ENCODE data around the gene KCNIP1.

KCNIP1 gene

GRCh38 chr5:170597109-170597751 is 93.4 kb downstream of the KCNIP1 start:
- no peak for DNase-seq (ENCODE audit: low spot score)

GRCh38 chr5:170597872-170598271 is 94.1 kb downstream of the KCNIP1 start:
- DNase-seq (ENCODE audit: low spot score) = no peak

GRCh38 chr5:170599756-170600155 is 95.9 kb downstream of the KCNIP1 start:
- no peak for DNase-seq (ENCODE audit: low spot score)

- DNase-seq (ENCODE audit: low spot score) = no peak
Observed at GRCh38 chr5:170601619-170602018, 97.8 kb downstream of the KCNIP1 start.

- DNase-seq (ENCODE audit: low spot score) = no peak
Observed at GRCh38 chr5:170603109-170603508, 99.3 kb downstream of the KCNIP1 start.

GRCh38 chr5:170603578-170604565 is 100.1 kb downstream of the KCNIP1 start:
- peak; percentile 39 for DNase-seq (ENCODE audit: low spot score)

- no peak for DNase-seq (ENCODE audit: low spot score)
Observed at GRCh38 chr5:170606941-170607340, 103.1 kb downstream of the KCNIP1 start.

GRCh38 chr5:170611449-170612090 is 107.8 kb downstream of the KCNIP1 start:
- DNase-seq (ENCODE audit: low spot score) = no peak

GRCh38 chr5:170612256-170612678 is 108.4 kb downstream of the KCNIP1 start:
- no peak for DNase-seq (ENCODE audit: low spot score)

GRCh38 chr5:170614065-170614490 is 110.3 kb downstream of the KCNIP1 start:
- DNase-seq (ENCODE audit: low spot score) = no peak

GRCh38 chr5:170614720-170615119 is 110.9 kb downstream of the KCNIP1 start:
- DNase-seq (ENCODE audit: low spot score) = no peak

GRCh38 chr5:170617533-170618490 is 114.0 kb downstream of the KCNIP1 start:
- DNase-seq (ENCODE audit: low spot score) = no peak

- DNase-seq (ENCODE audit: low spot score) = no peak
Observed at GRCh38 chr5:170619869-170620268, 116.0 kb downstream of the KCNIP1 start.

GRCh38 chr5:170622933-170623332 is 119.1 kb downstream of the KCNIP1 start:
- DNase-seq (ENCODE audit: low spot score) = no peak

- DNase-seq (ENCODE audit: low spot score) = no peak
Observed at GRCh38 chr5:170623576-170624181, 119.9 kb downstream of the KCNIP1 start.

GRCh38 chr5:170625221-170626165 is 121.7 kb downstream of the KCNIP1 start:
- no peak for DNase-seq (ENCODE audit: low spot score)

GRCh38 chr5:170626507-170627150 is 122.8 kb downstream of the KCNIP1 start:
- DNase-seq (ENCODE audit: low spot score) = no peak

GRCh38 chr5:170627271-170627670 is 123.5 kb downstream of the KCNIP1 start:
- DNase-seq (ENCODE audit: low spot score) = no peak

GRCh38 chr5:170628028-170628427 is 124.2 kb downstream of the KCNIP1 start:
- DNase-seq (ENCODE audit: low spot score) = no peak
